NCI-H2171 treated with DMSO at 0.1 percent for 48 hours (cell line): ENCODE measurements around the gene FSIP1.

Experiments
- DNase-seq: peaks from one replicate; lab custom pipeline; 2025; lab: John Stamatoyannopoulos, UW

FSIP1 gene

GRCh38 chr15:39618063-39618823 is 164.4 kb downstream of the FSIP1 start:
- DNase-seq, result no peak

- DNase-seq, result no peak
These were observed 165.7 kb downstream of the FSIP1 start for GRCh38 chr15:39616731-39617455.

GRCh38 chr15:39613861-39614260 is 168.8 kb downstream of the FSIP1 start:
- no peak for DNase-seq

- DNase-seq, result no peak
These were observed 169.4 kb downstream of the FSIP1 start for GRCh38 chr15:39613271-39613670.

GRCh38 chr15:39610665-39611064 is 172.0 kb downstream of the FSIP1 start:
- no peak for DNase-seq

- DNase-seq, result no peak
These were observed 173.3 kb downstream of the FSIP1 start for GRCh38 chr15:39609166-39609916.

- DNase-seq, result no peak
These were observed 174.2 kb downstream of the FSIP1 start for GRCh38 chr15:39608185-39609139.

- no peak for DNase-seq
These were observed 177.5 kb downstream of the FSIP1 start for GRCh38 chr15:39605146-39605545.

GRCh38 chr15:39602143-39602542 is 180.5 kb downstream of the FSIP1 start:
- no peak for DNase-seq

GRCh38 chr15:39599871-39600270 is 182.8 kb downstream of the FSIP1 start:
- DNase-seq, result no peak

- no peak for DNase-seq
These were observed 183.4 kb downstream of the FSIP1 start for GRCh38 chr15:39598958-39599845.

- DNase-seq, result no peak
These were observed 184.3 kb downstream of the FSIP1 start for GRCh38 chr15:39598186-39598850.

- no peak for DNase-seq
These were observed 184.9 kb downstream of the FSIP1 start for GRCh38 chr15:39597751-39598185.

GRCh38 chr15:39597336-39597735 is 185.3 kb downstream of the FSIP1 start:
- no peak for DNase-seq

GRCh38 chr15:39596358-39597051 is 186.1 kb downstream of the FSIP1 start:
- no peak for DNase-seq

GRCh38 chr15:39595338-39596221 is 187.1 kb downstream of the FSIP1 start:
- DNase-seq, result no peak

- no peak for DNase-seq
These were observed 187.9 kb downstream of the FSIP1 start for GRCh38 chr15:39594446-39595337.
